IPS-18a (cell line): ENCODE data around the gene PPP2R2B.

Source experiments
- H3K27ac ChIP-seq: one replicate; pipeline ENCODE4 v1.5.1; 2013; ENCODE audit warnings: low read length
- H3K27me3 ChIP-seq: one replicate; pipeline ENCODE4 v1.6.1; 2013; ENCODE audit warnings: mild to moderate bottlenecking, low read length; ENCODE audit not compliant: control insufficient read depth, insufficient read depth
- H3K36me3 ChIP-seq: one replicate; pipeline ENCODE4 v1.6.1; 2013; ENCODE audit warnings: low read depth, low read length; ENCODE audit not compliant: control insufficient read depth
- H3K4me1 ChIP-seq: one replicate; pipeline ENCODE4 v1.6.1; 2013; ENCODE audit warnings: low read depth, low read length; ENCODE audit not compliant: control insufficient read depth
- H3K4me3 ChIP-seq: one replicate; pipeline ENCODE4 v1.5.1; 2013; ENCODE audit warnings: low read length
- H3K9ac ChIP-seq: one replicate; pipeline ENCODE4 v1.6.1; 2013; ENCODE audit warnings: mild to moderate bottlenecking, low read length, moderate library complexity
- H3K9me3 ChIP-seq: one replicate; pipeline ENCODE4 v1.6.1; 2013; ENCODE audit warnings: low read depth, low read length; ENCODE audit not compliant: control insufficient read depth

Gene PPP2R2B

GRCh38 chr5:146884066-146884626 is 5.6 kb upstream of the PPP2R2B start:
- no peak overlapping the region for H3K4me3 ChIP-seq
- no peak overlapping the region for H3K27ac ChIP-seq
- H3K36me3 ChIP-seq: no peaks in the 10 kb centered on the region
- H3K27me3 ChIP-seq: peaks cover 15% of the 10 kb centered on the region
- H3K9ac ChIP-seq: no peak overlapping the region
- no peaks in the 10 kb centered on the region for H3K9me3 ChIP-seq
- peaks cover 16% of the 10 kb centered on the region for H3K4me1 ChIP-seq

GRCh38 chr5:146883511-146883910 is 5.0 kb upstream of the PPP2R2B start:
- no peak overlapping the region for H3K27ac ChIP-seq
- H3K36me3 ChIP-seq: no peaks in the 10 kb centered on the region
- no peaks in the 10 kb centered on the region for H3K9me3 ChIP-seq
- no peak overlapping the region for H3K4me3 ChIP-seq
- peaks cover 19% of the 10 kb centered on the region for H3K27me3 ChIP-seq
- peaks cover 9% of the 10 kb centered on the region for H3K4me1 ChIP-seq
- H3K9ac ChIP-seq: no peak overlapping the region

- no peak overlapping the region for H3K4me3 ChIP-seq
- peaks cover 12% of the 10 kb centered on the region for H3K4me1 ChIP-seq
- H3K27me3 ChIP-seq: peaks cover 40% of the 10 kb centered on the region
- no peak overlapping the region for H3K9ac ChIP-seq
- H3K27ac ChIP-seq: no peak overlapping the region
- H3K36me3 ChIP-seq: no peaks in the 10 kb centered on the region
- H3K9me3 ChIP-seq: no peaks in the 10 kb centered on the region
Observed at GRCh38 chr5:146880966-146881365, 2.4 kb upstream of the PPP2R2B start.

GRCh38 chr5:146877783-146878475 is 628 bp downstream of the PPP2R2B start:
- peaks cover 43% of the 10 kb centered on the region for H3K27me3 ChIP-seq
- H3K4me3 ChIP-seq: peak overlapping the region; percentile 79
- H3K36me3 ChIP-seq: no peaks in the 10 kb centered on the region
- H3K9ac ChIP-seq: peak overlapping the region; percentile 18
- H3K9me3 ChIP-seq: no peaks in the 10 kb centered on the region
- no peak overlapping the region for H3K27ac ChIP-seq
- H3K4me1 ChIP-seq: peaks cover 41% of the 10 kb centered on the region

GRCh38 chr5:146877178-146877681 is 1.3 kb downstream of the PPP2R2B start:
- peak overlapping the region; percentile 79 for H3K4me3 ChIP-seq
- peak overlapping the region; percentile 18 for H3K9ac ChIP-seq
- peaks cover 48% of the 10 kb centered on the region for H3K4me1 ChIP-seq
- H3K36me3 ChIP-seq: no peaks in the 10 kb centered on the region
- peaks cover 43% of the 10 kb centered on the region for H3K27me3 ChIP-seq
- no peak overlapping the region for H3K27ac ChIP-seq
- no peaks in the 10 kb centered on the region for H3K9me3 ChIP-seq

GRCh38 chr5:146873186-146873917 is 5.2 kb downstream of the PPP2R2B start:
- no peak overlapping the region for H3K9ac ChIP-seq
- no peak overlapping the region for H3K27ac ChIP-seq
- peaks cover 24% of the 10 kb centered on the region for H3K27me3 ChIP-seq
- peaks cover 65% of the 10 kb centered on the region for H3K4me1 ChIP-seq
- no peak overlapping the region for H3K4me3 ChIP-seq
- H3K36me3 ChIP-seq: no peaks in the 10 kb centered on the region
- H3K9me3 ChIP-seq: no peaks in the 10 kb centered on the region

GRCh38 chr5:146872188-146872587 is 6.4 kb downstream of the PPP2R2B start:
- H3K9ac ChIP-seq: no peak overlapping the region
- H3K4me1 ChIP-seq: peaks cover 65% of the 10 kb centered on the region
- H3K9me3 ChIP-seq: no peaks in the 10 kb centered on the region
- peak overlapping the region; percentile 19 for H3K4me3 ChIP-seq
- no peak overlapping the region for H3K27ac ChIP-seq
- H3K36me3 ChIP-seq: no peaks in the 10 kb centered on the region
- H3K27me3 ChIP-seq: peaks cover 15% of the 10 kb centered on the region

GRCh38 chr5:146867996-146868708 is 10.4 kb downstream of the PPP2R2B start:
- H3K27me3 ChIP-seq: no peaks in the 10 kb centered on the region
- H3K9me3 ChIP-seq: no peaks in the 10 kb centered on the region
- H3K27ac ChIP-seq: no peak overlapping the region
- H3K36me3 ChIP-seq: no peaks in the 10 kb centered on the region
- no peak overlapping the region for H3K9ac ChIP-seq
- H3K4me3 ChIP-seq: no peak overlapping the region
- H3K4me1 ChIP-seq: peaks cover 27% of the 10 kb centered on the region

- no peaks in the 10 kb centered on the region for H3K27me3 ChIP-seq
- no peaks in the 10 kb centered on the region for H3K9me3 ChIP-seq
- peaks cover 8% of the 10 kb centered on the region for H3K4me1 ChIP-seq
- no peak overlapping the region for H3K9ac ChIP-seq
- no peak overlapping the region for H3K27ac ChIP-seq
- H3K4me3 ChIP-seq: no peak overlapping the region
- H3K36me3 ChIP-seq: no peaks in the 10 kb centered on the region
Observed at GRCh38 chr5:146866263-146866662, 12.3 kb downstream of the PPP2R2B start.

GRCh38 chr5:146862641-146863040 is 15.9 kb downstream of the PPP2R2B start:
- Histone ChIP-seq H3K27ac (no peak overlapping the region), H3K4me3 (no peak overlapping the region), H3K4me1 (no peaks in the 10 kb centered on the region), H3K36me3 (no peaks in the 10 kb centered on the region), H3K9me3 (no peaks in the 10 kb centered on the region), H3K27me3 (no peaks in the 10 kb centered on the region), H3K9ac (no peak overlapping the region)

GRCh38 chr5:146860213-146860893 is 18.2 kb downstream of the PPP2R2B start:
- Histone ChIP-seq H3K27me3 (no peaks in the 10 kb centered on the region), H3K4me1 (no peaks in the 10 kb centered on the region), H3K9me3 (no peaks in the 10 kb centered on the region), H3K9ac (no peak overlapping the region), H3K36me3 (no peaks in the 10 kb centered on the region), H3K27ac (no peak overlapping the region), H3K4me3 (no peak overlapping the region)
